Stomach (tissue), 9 donors: ENCODE measurements around the gene MRAP2. TPM values are rescaled to one million over a fixed set of nuclear protein-coding genes. Genes with fewer than 3 reads are reported as not detected.
A peak's percentile ranks its signal among the peaks of the same experiment; 100 is the strongest.

Source experiments
- DNase-seq, 2 donors: peaks; one replicate each; pipeline versions ENCODE4 v3.0.0 to v3.0.0-alpha.2; 2013 to 2019
- H3K27ac ChIP-seq, 5 donors: fragments of 200-600 bp in 4 of 5; sonication (generic) in 4 of 5; one replicate each; pipeline ENCODE4 v1.5.1; 2013 to 2019; ENCODE audit warnings: mild to moderate bottlenecking in 1 of 5, moderate library complexity in 1 of 5
- H3K27me3 ChIP-seq, 3 donors: fragments of 200-600 bp; sonication (generic); one replicate each; pipeline ENCODE4 v1.5.1; 2017 to 2019; ENCODE audit warnings: mixed run types in 1 of 3
- H3K36me3 ChIP-seq, 4 donors: fragments of 200-600 bp; sonication (generic); 1 replicate in 3 of 4; 2 replicates in 1 of 4; pipeline ENCODE4 v1.5.1; 2016 to 2019
- H3K4me1 ChIP-seq, 4 donors: fragments of 200-600 bp; sonication (generic); one replicate each; pipeline ENCODE4 v1.5.1; 2016 to 2019
- H3K4me3 ChIP-seq, 4 donors: fragments of 200-600 bp; sonication (generic) in 3 of 4; one replicate each; pipeline ENCODE4 v1.5.1; 2016 to 2019; ENCODE audit warnings: mild to moderate bottlenecking in 1 of 4
- H3K9me3 ChIP-seq, 4 donors: fragments of 200-600 bp; sonication (generic); one replicate each; pipeline ENCODE4 v1.5.1; 2016 to 2019
- EP300 ChIP-seq: sonication (generic); formaldehyde crosslinking; IDR thresholded peaks from one replicate; pipeline ENCODE4 v1.6.1; 2017; ENCODE audit warnings: antibody characterized with exemption
- POLR2A ChIP-seq, 4 donors: fragments of 450-650 bp; IDR thresholded peaks; one replicate each; pipeline ENCODE4 v1.6.1; 2016; ENCODE audit warnings: antibody characterized with exemption in 4 of 4, control low read depth in 2 of 4, mild to moderate bottlenecking in 1 of 4, moderate library complexity in 1 of 4
- POLR2AphosphoS5 ChIP-seq, 3 donors: sonication (generic); formaldehyde crosslinking; IDR thresholded peaks; one replicate each; pipeline ENCODE4 v1.6.1; 2016; ENCODE audit warnings: antibody characterized with exemption in 3 of 3
- WGBS, 5 donors: extraction: QIAGEN DNeasy Blood & Tissue Kit in 3 of 5; methylation state at CpG; one replicate each; pipeline versions ENCODE4 v1.1.5 to v1.1.7; 2013 to 2018; 5-methylcytosine and 5-hydroxymethylcytosine counted together
- intact Hi-C: fragments of 100-400 bp; cut with DNase I; formaldehyde crosslinking; loops from one replicate; pipeline ENCODE4 v1.15.1; 2023; ENCODE audit warnings: low total_unique reads
- polyA plus RNA-seq, 3 donors: library from polyadenylated mRNA; stranded (reverse); fragments of 200-250 nt; gene quantifications; one replicate each; pipeline ENCODE4 v1.2.3, GENCODE V29; 2013
- total RNA-seq, 5 donors: library from RNA; depleted of rRNA; stranded (reverse); fragments of >200 nt; gene quantifications; one replicate each; pipeline versions ENCODE4 v1.1.0 to v1.2.3, GENCODE V29; 2014 to 2016
- TF ChIP-seq, protein P1 (sequence below), 7 experiments: fragments of 450-650 bp in 4 of 7; fragments of 200-600 bp in 3 of 7; sonication (generic) in 3 of 7; IDR thresholded peaks; one replicate each; pipeline ENCODE4 v1.5.1; 2016 to 2019; ENCODE audit warnings: antibody characterized with exemption in 7 of 7, control low read depth in 2 of 7, mild to moderate bottlenecking in 1 of 7
- donor health status: healthy with polysubstance abuse.
- donor health status: Bipolar disorder and iron deficiency.
- donor health status: healthy.

MRAP2 gene
- total and polyA plus RNA-seq, 8 donors: 1.3 to 20.2 (median 4.1) TPM

DNA sequence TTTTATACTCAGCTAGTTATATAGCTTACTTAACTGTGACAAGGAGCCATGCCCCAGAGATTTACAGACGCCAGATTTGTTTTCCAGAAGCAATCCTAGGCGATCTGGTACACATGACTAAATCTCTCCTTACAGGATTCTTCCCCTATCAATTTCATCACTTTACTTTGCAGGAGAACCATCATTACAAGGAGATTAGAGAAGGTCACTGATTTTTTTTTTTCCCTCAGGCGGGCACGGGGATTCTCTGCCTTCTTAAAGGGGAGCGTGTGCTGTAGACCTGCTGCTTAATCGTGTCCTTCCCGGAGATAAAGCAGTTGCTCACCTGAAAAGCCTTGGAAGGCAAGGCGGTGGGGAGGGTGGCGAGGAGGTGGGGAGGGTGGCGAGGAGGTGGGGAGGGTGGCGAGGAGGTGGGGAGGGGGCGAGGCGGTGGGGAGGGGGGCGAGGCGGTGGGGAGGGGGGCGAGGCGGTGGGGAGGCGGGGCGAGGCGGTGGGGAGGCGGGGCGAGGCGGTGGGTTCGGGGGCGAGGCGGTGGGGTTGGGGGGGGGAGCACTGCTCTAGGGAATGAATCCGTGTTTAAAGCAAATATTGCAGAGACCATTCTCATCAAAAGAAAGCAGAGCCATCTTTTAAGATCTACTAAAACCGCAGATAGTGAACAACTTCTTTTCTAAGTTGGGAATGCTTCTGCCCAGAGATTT, 14.3 kb upstream of the MRAP2 start:
- peak in 1 of 2 donors; percentile 22 for DNase-seq
- Histone ChIP-seq H3K9me3 (no peaks in the 10 kb centered on the region), H3K4me3 (no peak overlapping the region), H3K27ac (no peak overlapping the region), H3K27me3 (no peaks in the 10 kb centered on the region), H3K4me1 (no peaks in the 10 kb centered on the region), H3K36me3 (no peaks in the 10 kb centered on the region)
- TF ChIP-seq POLR2AphosphoS5 (IDR thresholded peaks at IDR 0.05) (no peak), POLR2A (IDR thresholded peaks at IDR 0.05) (no peak)
- TF ChIP-seq, protein P1, sequence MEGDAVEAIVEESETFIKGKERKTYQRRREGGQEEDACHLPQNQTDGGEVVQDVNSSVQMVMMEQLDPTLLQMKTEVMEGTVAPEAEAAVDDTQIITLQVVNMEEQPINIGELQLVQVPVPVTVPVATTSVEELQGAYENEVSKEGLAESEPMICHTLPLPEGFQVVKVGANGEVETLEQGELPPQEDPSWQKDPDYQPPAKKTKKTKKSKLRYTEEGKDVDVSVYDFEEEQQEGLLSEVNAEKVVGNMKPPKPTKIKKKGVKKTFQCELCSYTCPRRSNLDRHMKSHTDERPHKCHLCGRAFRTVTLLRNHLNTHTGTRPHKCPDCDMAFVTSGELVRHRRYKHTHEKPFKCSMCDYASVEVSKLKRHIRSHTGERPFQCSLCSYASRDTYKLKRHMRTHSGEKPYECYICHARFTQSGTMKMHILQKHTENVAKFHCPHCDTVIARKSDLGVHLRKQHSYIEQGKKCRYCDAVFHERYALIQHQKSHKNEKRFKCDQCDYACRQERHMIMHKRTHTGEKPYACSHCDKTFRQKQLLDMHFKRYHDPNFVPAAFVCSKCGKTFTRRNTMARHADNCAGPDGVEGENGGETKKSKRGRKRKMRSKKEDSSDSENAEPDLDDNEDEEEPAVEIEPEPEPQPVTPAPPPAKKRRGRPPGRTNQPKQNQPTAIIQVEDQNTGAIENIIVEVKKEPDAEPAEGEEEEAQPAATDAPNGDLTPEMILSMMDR (IDR thresholded peaks at IDR 0.05): no peak
- intact Hi-C loops: no loop called here
- WGBS, 5 donors: 19 to 48% (median 27%) methylated on average over 15 to 26 of the region's 28 CpGs

DNA sequence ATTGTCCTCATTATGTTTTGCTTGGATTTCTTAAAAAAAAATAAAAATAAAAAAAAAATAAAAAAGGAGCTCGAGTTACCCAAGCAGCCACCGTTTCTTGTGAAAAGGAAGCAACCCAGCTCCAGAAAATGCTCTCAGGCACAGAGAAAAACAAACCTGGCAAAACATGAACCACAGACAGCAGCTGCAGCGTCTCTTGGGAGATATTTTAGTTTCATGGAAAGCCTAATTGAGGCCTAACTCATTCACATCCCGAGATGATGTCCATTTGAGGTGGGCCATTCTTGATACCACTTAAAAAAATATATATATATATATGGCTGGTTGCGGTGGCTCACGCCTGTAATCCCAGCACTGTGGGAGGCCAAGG, 13.7 kb upstream of the MRAP2 start:
- TF ChIP-seq EP300: no peak
- TF ChIP-seq POLR2A (IDR thresholded peaks at IDR 0.05): no peak
- TF ChIP-seq, protein P1 (IDR thresholded peaks at IDR 0.05): no peak
- TF ChIP-seq POLR2AphosphoS5 (IDR thresholded peaks at IDR 0.05): no peak
- WGBS, 5 donors: 53 to 68% (median 61%) methylated on average over 6 of the region's 6 CpGs

DNA sequence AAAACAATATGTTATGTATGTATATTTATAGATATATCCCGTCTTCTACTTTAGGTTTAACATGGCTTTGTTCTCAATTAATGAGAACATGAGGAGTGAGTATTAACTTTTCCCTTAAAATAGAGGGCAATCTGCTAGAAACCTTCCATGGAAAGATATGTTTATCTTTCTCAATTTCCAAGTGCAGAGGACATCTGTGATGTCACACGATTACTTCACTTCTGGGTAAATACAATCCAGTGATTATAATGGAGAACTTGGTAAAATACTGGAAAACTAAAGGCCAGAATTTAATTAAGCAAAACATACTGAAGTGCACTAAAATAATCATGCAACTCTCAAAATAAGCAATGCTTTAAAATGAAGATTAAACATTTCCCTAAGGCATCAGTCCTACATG, 11.9 kb upstream of the MRAP2 start:
- Histone ChIP-seq H3K27ac (no peak overlapping the region), H3K4me1 (peaks cover 0 to 5% (median 1%) of the 10 kb centered on the region in 4 donors), H3K36me3 (no peaks in the 10 kb centered on the region), H3K27me3 (no peaks in the 10 kb centered on the region), H3K4me3 (no peak overlapping the region), H3K9me3 (no peaks in the 10 kb centered on the region)
- no peak for TF ChIP-seq EP300
- no peak for TF ChIP-seq POLR2A (IDR thresholded peaks at IDR 0.05)
- no peak for TF ChIP-seq POLR2AphosphoS5 (IDR thresholded peaks at IDR 0.05)
- TF ChIP-seq, protein P1 (IDR thresholded peaks at IDR 0.05): no peak
- intact Hi-C loops: no loop called here
- no peak for DNase-seq
- 83 to 94% (median 86%) methylated on average over 2 of the region's 2 CpGs for WGBS, 5 donors

More for the DNA sequence above, 13.7 kb upstream of the MRAP2 start:
- no peaks in the 10 kb centered on the region for H3K36me3 ChIP-seq
- H3K27ac ChIP-seq: no peak overlapping the region
- no peaks in the 10 kb centered on the region for H3K9me3 ChIP-seq
- intact Hi-C loops: no loop called here
- no peaks in the 10 kb centered on the region for H3K27me3 ChIP-seq
- H3K4me1 ChIP-seq: no peaks in the 10 kb centered on the region
- DNase-seq: no peak
- H3K4me3 ChIP-seq: no peak overlapping the region

DNA sequence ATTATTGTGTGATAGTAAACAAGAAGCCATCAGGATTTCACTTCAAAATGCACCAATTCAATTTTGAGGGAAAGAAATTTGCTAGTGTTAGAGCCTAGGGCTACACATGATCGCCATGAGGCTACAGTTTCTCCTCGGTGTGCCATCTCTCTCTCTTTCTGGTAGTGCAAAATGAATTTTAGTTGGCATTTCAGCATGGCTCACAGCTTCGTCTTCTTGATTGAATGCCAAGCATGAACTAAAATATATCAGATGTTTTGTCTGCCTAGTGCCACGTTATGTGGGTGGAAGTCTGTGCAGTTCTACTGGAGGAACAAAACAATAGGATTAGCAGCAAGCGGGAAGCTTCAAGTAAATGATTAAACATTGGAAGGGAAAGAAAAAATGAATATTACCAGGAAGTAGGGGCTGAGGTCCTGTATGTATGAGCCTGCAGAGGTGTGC, 6.8 kb upstream of the MRAP2 start:
- TF ChIP-seq POLR2AphosphoS5 (IDR thresholded peaks at IDR 0.05): peak in 1 of 3 donors; percentile 39
- TF ChIP-seq POLR2A (IDR thresholded peaks at IDR 0.05): no peak
- TF ChIP-seq, protein P1 (IDR thresholded peaks at IDR 0.05): no peak
- no peak for TF ChIP-seq EP300
- WGBS, 5 donors: 34 to 41% (median 40%) methylated on average over 5 of the region's 5 CpGs
- intact Hi-C loops: no loop called here
- Histone ChIP-seq H3K4me1 (peaks cover 0 to 27% (median 9%) of the 10 kb centered on the region in 4 donors), H3K27me3 (no peaks in the 10 kb centered on the region), H3K9me3 (no peaks in the 10 kb centered on the region), H3K27ac (peak overlapping the region in 2 of 5 donors; percentile 53 to 72), H3K36me3 (no peaks in the 10 kb centered on the region), H3K4me3 (no peak overlapping the region)
- DNase-seq: peak in 1 of 2 donors; percentile 39
